Tibial nerve (tissue), 4 donors: ENCODE measurements around the gene BRD3OS.

Source experiments
- CTCF ChIP-seq, 5 experiments: fragments of 200-600 bp in 3 of 5; fragments of 450-650 bp in 2 of 5; sonication (generic) in 3 of 5; IDR thresholded peaks; one replicate each; pipeline ENCODE4 v1.5.1; 2016 to 2019; ENCODE audit warnings: antibody characterized with exemption in 5 of 5, mild to moderate bottlenecking in 3 of 5, moderate library complexity in 2 of 5
- EP300 ChIP-seq, 2 donors: sonication (generic); formaldehyde crosslinking; IDR thresholded peaks; one replicate each; pipeline ENCODE4 v1.6.1; 2017; ENCODE audit warnings: antibody characterized with exemption in 2 of 2, mild to moderate bottlenecking in 1 of 2
- POLR2A ChIP-seq, 2 donors: fragments of 450-650 bp; IDR thresholded peaks; one replicate each; pipeline ENCODE4 v1.6.1; 2017; ENCODE audit warnings: antibody characterized with exemption in 2 of 2, mild to moderate bottlenecking in 2 of 2, moderate library complexity in 2 of 2

- TF ChIP-seq CTCF (IDR thresholded peaks at IDR 0.05) (peak in 1 of 5 experiments; percentile 9), POLR2A (IDR thresholded peaks at IDR 0.05) (no peak), EP300 (IDR thresholded peaks at IDR 0.05) (no peak)
Observed at GRCh38 chr9:133991964-133992779, 33.1 kb upstream of the BRD3OS start, which contains the start of gene VAV2.
